HUES6 (cell line): ENCODE results near the gene CACFD1.

Experiments used
- H3K27ac ChIP-seq: 2 replicates; pipeline ENCODE4 v1.7.0; 2013; ENCODE audit warnings: low read depth, mild to moderate bottlenecking, low read length, inconsistent platforms
- H3K27me3 ChIP-seq: 2 replicates; pipeline ENCODE4 v1.6.1; 2013; ENCODE audit warnings: low read length; ENCODE audit not compliant: control insufficient read depth, insufficient read depth
- H3K36me3 ChIP-seq: 2 replicates; pipeline ENCODE4 v1.6.1; 2013; ENCODE audit warnings: low read length; ENCODE audit not compliant: control insufficient read depth, insufficient read depth
- H3K4me1 ChIP-seq: 2 replicates; pipeline ENCODE4 v1.6.1; 2013; ENCODE audit warnings: low read length; ENCODE audit not compliant: control insufficient read depth, insufficient read depth
- H3K4me3 ChIP-seq: 2 replicates; pipeline ENCODE4 v1.5.1; 2013; ENCODE audit warnings: low read depth, low read length
- H3K9ac ChIP-seq: one replicate; pipeline ENCODE4 v1.6.1; 2013; ENCODE audit warnings: mild to moderate bottlenecking, low read length
- H3K9me3 ChIP-seq: 2 replicates; pipeline ENCODE4 v1.6.1; 2013; ENCODE audit warnings: low read depth, low read length; ENCODE audit not compliant: control insufficient read depth, insufficient read depth

Gene CACFD1

DNA sequence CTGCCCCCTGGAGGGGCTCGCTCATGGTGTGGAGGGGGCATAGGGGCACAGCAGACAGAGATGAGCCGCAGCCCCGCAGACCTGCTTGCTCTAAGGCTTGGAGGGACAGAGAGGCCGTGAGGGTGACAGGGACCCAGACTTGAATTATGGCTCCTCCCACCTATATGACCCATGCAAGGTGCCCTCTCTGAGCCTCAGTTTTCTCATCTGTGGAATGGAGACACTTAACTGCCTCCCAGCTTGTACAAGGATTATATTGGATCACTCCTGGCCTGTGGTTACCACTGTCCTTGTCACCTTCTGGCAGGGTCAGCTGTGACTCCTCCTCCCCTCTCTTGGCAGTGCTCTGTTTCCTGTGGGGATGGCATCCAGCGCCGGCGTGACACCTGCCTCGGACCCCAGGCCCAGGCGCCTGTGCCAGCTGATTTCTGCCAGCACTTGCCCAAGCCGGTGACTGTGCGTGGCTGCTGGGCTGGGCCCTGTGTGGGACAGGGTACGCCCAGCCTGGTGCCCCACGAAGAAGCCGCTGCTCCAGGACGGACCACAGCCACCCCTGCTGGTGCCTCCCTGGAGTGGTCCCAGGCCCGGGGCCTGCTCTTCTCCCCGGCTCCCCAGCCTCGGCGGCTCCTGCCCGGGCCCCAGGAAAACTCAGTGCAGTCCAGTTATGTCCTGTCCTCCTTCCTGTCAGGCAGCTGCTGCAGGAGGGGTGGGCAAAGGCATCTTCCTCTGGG lies 4.7 kb upstream of the CACFD1 start:
- H3K9me3 ChIP-seq, result no peaks in the 10 kb centered on the region
- H3K4me3 ChIP-seq, result no peak overlapping the region
- H3K27ac ChIP-seq, result no peak overlapping the region
- H3K27me3 ChIP-seq, result no peaks in the 10 kb centered on the region
- H3K9ac ChIP-seq, result no peak overlapping the region
- H3K36me3 ChIP-seq, result no peaks in the 10 kb centered on the region
- peaks cover 14% of the 10 kb centered on the region for H3K4me1 ChIP-seq

DNA sequence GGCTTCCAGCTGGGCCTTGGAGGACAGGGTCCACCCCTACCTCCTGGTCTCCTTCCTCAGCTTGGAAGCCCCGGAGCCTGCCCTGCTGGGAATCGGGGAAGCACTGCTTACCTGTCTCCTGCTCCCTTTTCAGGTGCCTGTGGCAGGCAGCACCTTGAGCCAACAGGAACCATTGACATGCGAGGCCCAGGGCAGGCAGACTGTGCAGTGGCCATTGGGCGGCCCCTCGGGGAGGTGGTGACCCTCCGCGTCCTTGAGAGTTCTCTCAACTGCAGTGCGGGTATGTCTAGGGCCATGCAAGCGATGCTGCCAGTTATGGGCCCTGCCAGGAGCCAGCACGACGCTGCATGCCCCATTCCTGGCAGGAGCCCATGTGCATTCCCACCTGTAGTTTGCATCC lies 3.8 kb upstream of the CACFD1 start:
- peaks cover 19% of the 10 kb centered on the region for H3K4me1 ChIP-seq
- no peaks in the 10 kb centered on the region for H3K9me3 ChIP-seq
- H3K36me3 ChIP-seq, result no peaks in the 10 kb centered on the region
- no peak overlapping the region for H3K9ac ChIP-seq
- no peak overlapping the region for H3K4me3 ChIP-seq
- H3K27me3 ChIP-seq, result no peaks in the 10 kb centered on the region
- H3K27ac ChIP-seq, result no peak overlapping the region

DNA sequence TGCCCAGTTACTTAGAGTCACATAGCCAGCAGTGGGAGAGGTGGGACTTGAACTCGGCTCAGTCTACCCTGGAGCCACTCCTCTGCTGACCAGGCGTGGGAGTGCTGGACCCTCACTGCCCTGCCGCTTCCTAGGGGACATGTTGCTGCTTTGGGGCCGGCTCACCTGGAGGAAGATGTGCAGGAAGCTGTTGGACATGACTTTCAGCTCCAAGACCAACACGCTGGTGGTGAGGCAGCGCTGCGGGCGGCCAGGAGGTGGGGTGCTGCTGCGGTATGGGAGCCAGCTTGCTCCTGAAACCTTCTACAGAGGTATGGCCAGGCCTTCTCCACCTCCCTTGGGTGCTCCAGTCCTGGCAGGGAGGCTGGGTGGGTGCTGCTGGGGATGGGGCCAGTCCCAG lies 3.4 kb upstream of the CACFD1 start:
- no peaks in the 10 kb centered on the region for H3K9me3 ChIP-seq
- H3K36me3 ChIP-seq, result no peaks in the 10 kb centered on the region
- peaks cover 24% of the 10 kb centered on the region for H3K4me1 ChIP-seq
- no peak overlapping the region for H3K27ac ChIP-seq
- no peak overlapping the region for H3K9ac ChIP-seq
- H3K27me3 ChIP-seq, result no peaks in the 10 kb centered on the region
- H3K4me3 ChIP-seq, result no peak overlapping the region

DNA sequence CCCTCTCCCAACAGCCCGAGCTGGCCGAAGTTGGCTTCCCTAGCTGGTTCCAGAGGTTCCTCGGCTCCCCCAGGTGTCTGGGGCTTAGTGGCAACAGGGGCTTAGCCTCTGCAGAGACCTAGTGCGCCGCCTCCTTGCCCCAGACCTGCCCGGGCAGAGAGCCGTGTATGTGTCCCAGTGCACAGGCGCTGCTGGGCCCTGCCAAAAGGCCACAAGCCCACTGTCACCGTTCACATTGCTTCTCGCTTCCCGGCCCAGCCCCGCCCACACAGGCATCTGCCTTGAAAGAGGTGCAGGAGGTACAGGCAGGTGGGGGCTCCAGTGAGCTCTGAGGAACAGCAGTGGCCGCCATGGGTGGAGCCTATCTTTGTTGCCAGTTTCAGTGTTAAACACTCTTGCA lies 2.5 kb upstream of the CACFD1 start:
- Histone ChIP-seq H3K9ac (no peak overlapping the region), H3K4me1 (peaks cover 24% of the 10 kb centered on the region), H3K9me3 (no peaks in the 10 kb centered on the region), H3K27ac (no peak overlapping the region), H3K27me3 (no peaks in the 10 kb centered on the region), H3K4me3 (no peak overlapping the region), H3K36me3 (no peaks in the 10 kb centered on the region)

DNA sequence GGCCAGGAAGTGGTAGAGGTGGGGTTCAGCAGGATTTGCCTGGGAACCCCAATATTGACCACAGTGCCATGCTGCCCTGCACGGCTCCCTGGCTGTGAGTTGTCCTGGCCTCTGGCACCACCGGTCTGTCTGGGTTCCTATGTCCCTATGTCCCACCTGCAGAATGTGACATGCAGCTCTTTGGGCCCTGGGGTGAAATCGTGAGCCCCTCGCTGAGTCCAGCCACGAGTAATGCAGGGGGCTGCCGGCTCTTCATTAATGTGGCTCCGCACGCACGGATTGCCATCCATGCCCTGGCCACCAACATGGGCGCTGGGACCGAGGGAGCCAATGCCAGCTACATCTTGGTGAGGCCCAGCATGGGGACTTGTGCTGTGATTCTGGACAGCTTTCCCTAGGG lies 2.0 kb upstream of the CACFD1 start:
- no peak overlapping the region for H3K9ac ChIP-seq
- no peak overlapping the region for H3K27ac ChIP-seq
- H3K4me1 ChIP-seq, result peaks cover 24% of the 10 kb centered on the region
- H3K4me3 ChIP-seq, result no peak overlapping the region
- H3K36me3 ChIP-seq, result no peaks in the 10 kb centered on the region
- no peaks in the 10 kb centered on the region for H3K9me3 ChIP-seq
- no peaks in the 10 kb centered on the region for H3K27me3 ChIP-seq

DNA sequence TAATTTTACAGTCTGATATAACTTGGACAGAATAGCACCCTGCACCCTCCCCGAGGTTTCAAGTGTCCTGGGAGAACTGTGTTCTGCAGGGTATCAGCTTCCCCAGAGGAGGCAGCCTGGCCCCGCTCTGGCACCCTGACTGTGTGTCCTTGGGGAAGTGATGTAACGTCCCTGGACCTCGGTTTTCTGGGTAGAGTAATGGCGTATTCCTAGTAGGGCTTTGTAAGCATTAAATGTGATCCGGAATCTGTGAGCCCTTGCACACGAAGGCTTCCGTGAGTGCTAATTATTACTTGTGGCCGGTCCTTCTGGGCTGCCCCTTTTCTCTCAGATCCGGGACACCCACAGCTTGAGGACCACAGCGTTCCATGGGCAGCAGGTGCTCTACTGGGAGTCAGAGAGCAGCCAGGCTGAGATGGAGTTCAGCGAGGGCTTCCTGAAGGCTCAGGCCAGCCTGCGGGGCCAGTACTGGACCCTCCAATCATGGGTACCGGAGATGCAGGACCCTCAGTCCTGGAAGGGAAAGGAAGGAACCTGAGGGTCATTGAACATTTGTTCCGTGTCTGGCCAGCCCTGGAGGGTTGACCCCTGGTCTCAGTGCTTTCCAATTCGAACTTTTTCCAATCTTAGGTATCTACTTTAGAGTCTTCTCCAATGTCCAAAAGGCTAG lies 1.0 kb upstream of the CACFD1 start:
- H3K36me3 ChIP-seq, result no peaks in the 10 kb centered on the region
- peak overlapping the region; percentile 49 for H3K4me3 ChIP-seq
- peaks cover 24% of the 10 kb centered on the region for H3K4me1 ChIP-seq
- H3K9me3 ChIP-seq, result no peaks in the 10 kb centered on the region
- no peak overlapping the region for H3K27ac ChIP-seq
- no peak overlapping the region for H3K9ac ChIP-seq
- no peaks in the 10 kb centered on the region for H3K27me3 ChIP-seq

DNA sequence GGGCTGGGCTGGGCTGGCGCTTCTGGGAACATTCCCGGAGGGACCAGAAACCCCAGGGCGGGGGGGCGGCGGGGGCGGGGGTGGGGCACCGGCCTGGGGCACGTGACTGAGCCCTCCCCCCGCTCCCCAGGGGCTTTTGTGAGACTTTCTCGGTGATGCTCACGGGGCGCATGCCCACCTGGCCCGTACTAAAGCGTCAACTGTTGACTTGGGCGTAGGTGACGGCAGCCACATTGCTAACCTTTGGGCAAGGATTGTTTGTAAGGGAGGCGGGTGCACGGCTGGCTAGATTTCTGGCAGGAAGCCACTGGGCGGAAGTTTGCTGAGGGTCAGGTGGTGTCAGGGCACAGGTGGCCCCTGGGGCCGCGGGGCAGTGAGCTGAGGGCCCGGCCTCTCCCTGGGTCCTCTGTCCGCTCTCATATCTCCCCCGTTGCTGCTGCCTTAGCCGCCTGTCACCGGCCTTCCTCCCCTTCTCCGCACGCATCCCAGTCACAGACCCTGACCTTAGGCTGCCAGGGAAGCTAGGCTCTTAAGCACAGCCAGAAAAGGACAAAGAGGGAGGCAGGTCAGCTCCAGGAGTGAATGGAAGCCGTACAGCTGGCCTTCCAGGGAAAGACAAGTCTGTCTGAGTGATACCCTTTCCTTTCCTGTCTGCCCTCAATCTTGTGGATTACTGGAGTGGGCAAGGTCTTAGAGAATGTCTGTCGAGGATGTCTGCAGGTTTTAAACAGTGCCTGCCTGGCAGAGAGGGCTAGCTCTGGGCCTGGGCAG lies 812 bp downstream of the CACFD1 start:
- Histone ChIP-seq H3K9me3 (no peaks in the 10 kb centered on the region), H3K36me3 (no peaks in the 10 kb centered on the region), H3K9ac (peak overlapping the region; percentile 73), H3K27ac (no peak overlapping the region), H3K4me1 (peaks cover 24% of the 10 kb centered on the region), H3K4me3 (peak overlapping the region; percentile 83), H3K27me3 (no peaks in the 10 kb centered on the region)

DNA sequence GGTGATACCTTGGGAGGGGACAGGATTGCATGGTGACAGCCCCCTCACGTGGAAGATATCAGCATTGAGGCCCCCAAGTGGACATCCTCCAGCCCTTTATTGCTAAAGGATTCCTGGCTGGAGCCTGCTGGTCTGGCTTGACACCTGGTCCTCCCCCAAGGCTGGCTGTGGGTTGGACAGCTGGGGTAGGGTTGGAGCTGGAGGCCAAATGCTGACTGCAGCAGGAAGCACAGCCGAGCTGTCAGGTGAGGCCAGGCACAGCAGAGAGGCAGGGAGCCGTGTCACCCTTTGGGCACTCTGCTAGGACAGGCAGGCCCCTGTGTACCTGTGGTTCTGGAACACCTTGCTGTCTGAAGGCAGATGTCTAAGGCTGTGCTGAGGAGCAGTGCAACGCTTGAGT lies 2.2 kb downstream of the CACFD1 start:
- Histone ChIP-seq H3K27me3 (no peaks in the 10 kb centered on the region), H3K4me3 (no peak overlapping the region), H3K4me1 (peaks cover 23% of the 10 kb centered on the region), H3K9me3 (no peaks in the 10 kb centered on the region), H3K36me3 (no peaks in the 10 kb centered on the region), H3K27ac (no peak overlapping the region), H3K9ac (no peak overlapping the region)

DNA sequence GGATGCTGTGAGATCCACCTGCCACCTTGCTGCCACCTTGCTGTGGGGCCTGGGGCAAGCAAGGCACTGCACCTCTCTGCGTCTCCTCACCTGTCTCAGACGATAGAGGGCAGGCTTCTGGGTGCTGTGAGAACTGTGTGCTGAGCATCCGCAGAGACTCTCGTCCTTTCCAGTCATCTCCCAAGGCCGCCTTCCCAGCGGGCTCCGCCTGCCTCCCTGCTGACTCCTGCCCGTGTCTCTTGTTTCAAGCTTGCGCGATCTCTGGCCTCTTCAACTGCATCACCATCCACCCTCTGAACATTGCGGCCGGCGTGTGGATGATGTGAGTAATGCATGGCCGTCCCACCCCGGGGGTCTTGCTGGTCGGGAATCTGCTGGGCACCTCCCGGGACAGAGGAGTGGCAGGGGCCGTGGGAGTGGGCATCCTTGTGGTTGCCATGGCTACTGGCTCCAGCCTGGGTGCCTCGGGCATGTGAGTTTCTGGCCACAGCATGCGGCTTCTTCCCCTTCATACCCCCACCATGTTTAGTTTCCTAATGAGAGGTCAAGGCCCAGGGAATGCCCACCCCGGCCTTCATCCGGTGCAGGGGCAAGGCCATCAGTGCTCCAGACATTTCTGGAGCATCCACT lies 3.6 kb downstream of the CACFD1 start:
- Histone ChIP-seq H3K9ac (no peak overlapping the region), H3K27ac (no peak overlapping the region), H3K27me3 (no peaks in the 10 kb centered on the region), H3K9me3 (no peaks in the 10 kb centered on the region), H3K4me3 (no peak overlapping the region), H3K4me1 (peaks cover 16% of the 10 kb centered on the region), H3K36me3 (no peaks in the 10 kb centered on the region)

DNA sequence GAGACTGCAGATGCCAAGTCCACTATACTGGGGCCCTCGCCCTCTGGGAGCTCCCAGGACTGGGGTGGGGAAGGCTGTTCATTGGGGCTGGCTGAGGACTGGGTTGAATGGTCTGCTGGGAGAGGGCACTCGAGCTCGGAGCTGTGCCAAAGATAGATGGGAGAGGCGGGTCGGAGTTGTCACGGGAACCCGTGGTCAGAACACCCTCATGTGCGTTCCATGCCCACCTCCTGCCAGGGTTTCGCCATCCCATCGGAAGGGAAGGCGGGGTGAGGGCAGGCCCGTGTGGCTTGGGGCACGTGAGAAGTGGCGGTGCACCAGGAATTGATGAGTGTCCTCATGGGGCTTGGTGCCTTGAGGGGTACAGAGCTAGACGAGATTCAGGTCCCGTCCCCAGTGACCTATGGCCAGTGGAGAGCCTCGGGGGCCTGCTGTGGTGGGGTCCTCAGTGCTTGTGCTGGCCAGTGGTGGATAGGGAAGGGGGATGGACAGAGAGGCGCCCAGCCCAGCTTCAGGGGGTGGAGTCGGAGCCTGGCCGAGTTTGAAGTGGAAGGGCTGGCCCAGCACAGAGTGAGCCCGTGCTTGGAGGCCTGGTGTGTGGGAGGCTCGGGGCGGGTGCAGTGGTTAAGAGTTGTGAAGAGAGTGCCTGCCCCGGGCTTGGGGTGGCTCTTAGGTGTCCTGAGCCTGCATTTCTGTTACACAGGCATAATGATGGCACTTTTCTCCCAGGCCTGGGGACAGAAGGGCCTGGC lies 4.3 kb downstream of the CACFD1 start:
- H3K4me1 ChIP-seq, result peaks cover 12% of the 10 kb centered on the region
- H3K9me3 ChIP-seq, result no peaks in the 10 kb centered on the region
- H3K36me3 ChIP-seq, result no peaks in the 10 kb centered on the region
- H3K27me3 ChIP-seq, result no peaks in the 10 kb centered on the region
- H3K4me3 ChIP-seq, result no peak overlapping the region
- no peak overlapping the region for H3K27ac ChIP-seq
- no peak overlapping the region for H3K9ac ChIP-seq
